Neural cell (in vitro differentiated cells): ENCODE results near the gene TRAK1. TPM values are rescaled to one million over a fixed set of nuclear protein-coding genes. Genes with fewer than 3 reads are reported as not detected.

ENCODE experiments used
- H2AFZ ChIP-seq: fragments of 200-600, 300-800 bp; sonication (generic), shearing (Covaris generic); 2 replicates; pipeline ENCODE4 v1.6.0; 2014; ENCODE audit warnings: low read depth, mild to moderate bottlenecking, antibody characterized with exemption, low read length, moderate library complexity
- H3F3A ChIP-seq: fragments of 200-600 bp; shearing (Covaris generic); 2 replicates; pipeline ENCODE4 v1.6.1; 2016; ENCODE audit warnings: mild to moderate bottlenecking, moderate library complexity, mixed read lengths, antibody characterized with exemption, low read length; ENCODE audit not compliant: insufficient read depth, poor library complexity, severe bottlenecking
- H3K27ac ChIP-seq: fragments of 200-600, 300-800 bp; sonication (generic), shearing (Covaris generic); 2 replicates; pipeline ENCODE4 v1.5.1; 2014; ENCODE audit warnings: mild to moderate bottlenecking, low read length, moderate library complexity
- H3K27me3 ChIP-seq: fragments of 300-800, 200-600 bp; sonication (generic), shearing (Covaris generic); 2 replicates; pipeline ENCODE4 v1.6.0; 2014; ENCODE audit warnings: mild to moderate bottlenecking, low read depth, low read length, moderate library complexity; ENCODE audit not compliant: insufficient read depth
- H3K36me3 ChIP-seq: fragments of 300-800, 200-600 bp; sonication (generic), shearing (Covaris generic); 2 replicates; pipeline ENCODE4 v1.5.1; 2014; ENCODE audit warnings: mild to moderate bottlenecking, antibody characterized with exemption, low read length, moderate library complexity; ENCODE audit not compliant: insufficient read depth
- H3K4me2 ChIP-seq: fragments of 300-800, 200-600 bp; sonication (generic), shearing (Covaris generic); 2 replicates; pipeline ENCODE4 v1.6.0; 2014; ENCODE audit warnings: mild to moderate bottlenecking, low read length
- H3K4me3 ChIP-seq: fragments of 300-800, 200-600 bp; sonication (generic), shearing (Covaris generic); 2 replicates; pipeline ENCODE4 v1.5.1; 2014; ENCODE audit warnings: mild to moderate bottlenecking, low read length, moderate library complexity
- H3K79me2 ChIP-seq: fragments of 200-600 bp; shearing (Covaris generic); replicated peaks from 2 replicates; pipeline ENCODE4 v1.6.0; 2014; ENCODE audit warnings: mild to moderate bottlenecking, low read length, moderate library complexity; ENCODE audit not compliant: insufficient read depth
- H3K9ac ChIP-seq: fragments of 300-800, 200-600 bp; sonication (generic), shearing (Covaris generic); 2 replicates; pipeline ENCODE4 v1.6.1; 2016; ENCODE audit warnings: mild to moderate bottlenecking, low read length, mixed read lengths
- H3K9me2 ChIP-seq: fragments of 200-600 bp; shearing (Covaris generic); 2 replicates; pipeline ENCODE4 v1.6.1; 2016; ENCODE audit warnings: mild to moderate bottlenecking, low read length, mixed read lengths; ENCODE audit not compliant: insufficient read depth
- H3K9me3 ChIP-seq: fragments of 200-600, 300-800 bp; sonication (generic), shearing (Covaris generic); 2 replicates; pipeline ENCODE4 v1.6.1; 2016; ENCODE audit warnings: mild to moderate bottlenecking, mixed run types, low read length, moderate library complexity, mixed read lengths
- H4K20me1 ChIP-seq: fragments of 200-600 bp; shearing (Covaris generic); 2 replicates; pipeline ENCODE4 v1.6.1; 2016; ENCODE audit warnings: mild to moderate bottlenecking, mixed run types; ENCODE audit not compliant: insufficient read depth
- CTCF ChIP-seq: fragments of 450-650 bp; IDR thresholded peaks from 2 replicates; pipeline ENCODE4 v1.5.1; 2014; ENCODE audit warnings: antibody characterized with exemption, mild to moderate bottlenecking, moderate library complexity; ENCODE audit not compliant: poor library complexity, severe bottlenecking
- EP300 ChIP-seq: fragments of 450-650 bp; conservative IDR thresholded peaks from 2 replicates; pipeline ENCODE4 v1.6.1; 2014; ENCODE audit warnings: antibody characterized with exemption, mild to moderate bottlenecking, moderate library complexity; ENCODE audit not compliant: poor library complexity, severe bottlenecking
- EZH2 ChIP-seq: fragments of 200-600, 300-800 bp; shearing (Covaris generic), sonication (generic); IDR thresholded peaks from 2 replicates; pipeline ENCODE4 v1.6.1; 2014; ENCODE audit warnings: antibody characterized with exemption, low read length, borderline replicate concordance, mild to moderate bottlenecking; ENCODE audit not compliant: insufficient read depth, poor library complexity, severe bottlenecking
- MXI1 ChIP-seq: fragments of 450-650 bp; conservative IDR thresholded peaks from 2 replicates; pipeline ENCODE4 v1.6.1; 2014; ENCODE audit warnings: antibody characterized with exemption, mild to moderate bottlenecking; ENCODE audit not compliant: poor library complexity, severe bottlenecking
- RAD21 ChIP-seq: fragments of 450-650 bp; conservative IDR thresholded peaks from 2 replicates; pipeline ENCODE4 v1.6.1; 2014; ENCODE audit warnings: antibody characterized with exemption, mild to moderate bottlenecking, moderate library complexity
- SMC3 ChIP-seq: fragments of 450-650 bp; conservative IDR thresholded peaks from 2 replicates; pipeline ENCODE4 v1.6.1; 2014; ENCODE audit warnings: antibody characterized with exemption, mild to moderate bottlenecking, moderate library complexity; ENCODE audit not compliant: poor library complexity
- polyA plus RNA-seq: library from polyadenylated mRNA; depleted of rRNA; stranded (reverse); fragments of >200 nt; gene quantifications from 2 replicates; pipeline ENCODE4 v1.2.3, GENCODE V29; 2014
- TF ChIP-seq, protein P1 (sequence below): IDR thresholded peaks from 2 replicates; pipeline ENCODE4 v1.6.1; 2012; ENCODE audit warnings: borderline replicate concordance

Gene TRAK1
- polyA plus RNA-seq, 1 donor from 2014 or later = 34.7 TPM

- no peak overlapping the region for H3K4me2 ChIP-seq
- no peak overlapping the region for H3K27ac ChIP-seq
- H3K27me3 ChIP-seq = no peaks in the 10 kb centered on the region
- no peaks in the 10 kb centered on the region for H4K20me1 ChIP-seq
- no peaks in the 10 kb centered on the region for H3K79me2 ChIP-seq
- no peaks in the 10 kb centered on the region for H3K9me3 ChIP-seq
- H2AFZ ChIP-seq = no peak overlapping the region
- no peak overlapping the region for H3K9ac ChIP-seq
- H3K4me3 ChIP-seq = no peak overlapping the region
- no peaks in the 10 kb centered on the region for H3F3A ChIP-seq
- no peaks in the 10 kb centered on the region for H3K9me2 ChIP-seq
- no peaks in the 10 kb centered on the region for H3K36me3 ChIP-seq
- TF ChIP-seq MXI1 (no peak), SMC3 (no peak), CTCF (no peak)
These were observed 849 bp downstream of the TRAK1 start for GRCh38 chr3:42092006-42092405.

GRCh38 chr3:42094128-42094527 is 3.0 kb downstream of the TRAK1 start:
- H3K4me3 ChIP-seq = no peak overlapping the region
- H4K20me1 ChIP-seq = no peaks in the 10 kb centered on the region
- no peak overlapping the region for H3K4me2 ChIP-seq
- H3K9me3 ChIP-seq = no peaks in the 10 kb centered on the region
- no peaks in the 10 kb centered on the region for H3K36me3 ChIP-seq
- H3K27ac ChIP-seq = no peak overlapping the region
- H3K9ac ChIP-seq = no peak overlapping the region
- no peaks in the 10 kb centered on the region for H3K9me2 ChIP-seq
- no peaks in the 10 kb centered on the region for H3K27me3 ChIP-seq
- H3F3A ChIP-seq = no peaks in the 10 kb centered on the region
- H3K79me2 ChIP-seq = no peaks in the 10 kb centered on the region
- no peak for TF ChIP-seq EP300
- TF ChIP-seq MXI1 = no peak
- TF ChIP-seq SMC3 = no peak
- TF ChIP-seq, protein P1, sequence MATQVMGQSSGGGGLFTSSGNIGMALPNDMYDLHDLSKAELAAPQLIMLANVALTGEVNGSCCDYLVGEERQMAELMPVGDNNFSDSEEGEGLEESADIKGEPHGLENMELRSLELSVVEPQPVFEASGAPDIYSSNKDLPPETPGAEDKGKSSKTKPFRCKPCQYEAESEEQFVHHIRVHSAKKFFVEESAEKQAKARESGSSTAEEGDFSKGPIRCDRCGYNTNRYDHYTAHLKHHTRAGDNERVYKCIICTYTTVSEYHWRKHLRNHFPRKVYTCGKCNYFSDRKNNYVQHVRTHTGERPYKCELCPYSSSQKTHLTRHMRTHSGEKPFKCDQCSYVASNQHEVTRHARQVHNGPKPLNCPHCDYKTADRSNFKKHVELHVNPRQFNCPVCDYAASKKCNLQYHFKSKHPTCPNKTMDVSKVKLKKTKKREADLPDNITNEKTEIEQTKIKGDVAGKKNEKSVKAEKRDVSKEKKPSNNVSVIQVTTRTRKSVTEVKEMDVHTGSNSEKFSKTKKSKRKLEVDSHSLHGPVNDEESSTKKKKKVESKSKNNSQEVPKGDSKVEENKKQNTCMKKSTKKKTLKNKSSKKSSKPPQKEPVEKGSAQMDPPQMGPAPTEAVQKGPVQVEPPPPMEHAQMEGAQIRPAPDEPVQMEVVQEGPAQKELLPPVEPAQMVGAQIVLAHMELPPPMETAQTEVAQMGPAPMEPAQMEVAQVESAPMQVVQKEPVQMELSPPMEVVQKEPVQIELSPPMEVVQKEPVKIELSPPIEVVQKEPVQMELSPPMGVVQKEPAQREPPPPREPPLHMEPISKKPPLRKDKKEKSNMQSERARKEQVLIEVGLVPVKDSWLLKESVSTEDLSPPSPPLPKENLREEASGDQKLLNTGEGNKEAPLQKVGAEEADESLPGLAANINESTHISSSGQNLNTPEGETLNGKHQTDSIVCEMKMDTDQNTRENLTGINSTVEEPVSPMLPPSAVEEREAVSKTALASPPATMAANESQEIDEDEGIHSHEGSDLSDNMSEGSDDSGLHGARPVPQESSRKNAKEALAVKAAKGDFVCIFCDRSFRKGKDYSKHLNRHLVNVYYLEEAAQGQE = no peak
- no peak overlapping the region for H2AFZ ChIP-seq

- H3K9ac ChIP-seq = no peak overlapping the region
- no peaks in the 10 kb centered on the region for H3K9me3 ChIP-seq
- H4K20me1 ChIP-seq = no peaks in the 10 kb centered on the region
- no peaks in the 10 kb centered on the region for H3K36me3 ChIP-seq
- no peaks in the 10 kb centered on the region for H3F3A ChIP-seq
- H3K4me3 ChIP-seq = no peak overlapping the region
- no peaks in the 10 kb centered on the region for H3K27me3 ChIP-seq
- no peak overlapping the region for H3K27ac ChIP-seq
- H3K79me2 ChIP-seq = no peaks in the 10 kb centered on the region
- no peak overlapping the region for H3K4me2 ChIP-seq
- no peak overlapping the region for H2AFZ ChIP-seq
- TF ChIP-seq SMC3 (no peak), RAD21 (no peak), EZH2 (no peak)
- TF ChIP-seq, protein P1 = no peak
- H3K9me2 ChIP-seq = no peaks in the 10 kb centered on the region
These were observed 3.7 kb downstream of the TRAK1 start for GRCh38 chr3:42094691-42095391.
